SK-N-MC (cell line): ENCODE data around the gene MTFR1L.

Source experiments
- EZH2 ChIP-seq: fragments of 200-600 bp; sonication (generic); IDR thresholded peaks from one replicate; pipeline ENCODE4 v1.6.1; 2017; ENCODE audit warnings: antibody characterized with exemption
- FOXP2 ChIP-seq: optimal IDR thresholded peaks from 2 replicates; pipeline ENCODE3; 2011; ENCODE audit warnings: mild to moderate bottlenecking, moderate library complexity; ENCODE audit not compliant: insufficient read depth; ENCODE audit errors: extremely low read length, control extremely low read depth
- POLR2AphosphoS5 ChIP-seq: IDR thresholded peaks from 2 replicates; pipeline ENCODE4 v1.6.1; 2012; ENCODE audit warnings: mild to moderate bottlenecking, low read depth, low read length, borderline replicate concordance

GRCh38 chr1:25808481-25809244 is 11.1 kb upstream of the MTFR1L start:
- TF ChIP-seq EZH2 (no peak), POLR2AphosphoS5 (no peak), FOXP2 (no peak)
